Esophagus (tissue), 2 donors: ENCODE data around the gene SLC35F4. TPM values are rescaled to one million over a fixed set of nuclear protein-coding genes. Genes with fewer than 3 reads are reported as not detected.

Experiments used
- H3K27ac ChIP-seq, 2 donors: one replicate each; pipeline ENCODE4 v1.5.1; 2013; ENCODE audit warnings: low read depth in 2 of 2, mild to moderate bottlenecking in 2 of 2, inconsistent platforms in 1 of 2, low read length in 1 of 2, moderate library complexity in 1 of 2
- H3K27me3 ChIP-seq, 2 donors: one replicate each; pipeline ENCODE4 v1.6.1; 2013; ENCODE audit warnings: low read length in 2 of 2, control low read depth in 1 of 2, mild to moderate bottlenecking in 1 of 2; ENCODE audit not compliant: insufficient read depth in 2 of 2, control insufficient read depth in 1 of 2
- H3K36me3 ChIP-seq, 2 donors: one replicate each; pipeline ENCODE4 v1.6.1; 2013; ENCODE audit warnings: low read length in 1 of 2; ENCODE audit not compliant: control insufficient read depth in 2 of 2, insufficient read depth in 2 of 2
- H3K4me1 ChIP-seq, 2 donors: one replicate each; pipeline ENCODE4 v1.6.1; 2013; ENCODE audit warnings: low read length in 1 of 2; ENCODE audit not compliant: control insufficient read depth in 2 of 2, insufficient read depth in 2 of 2
- H3K4me3 ChIP-seq, 2 donors: one replicate each; pipeline ENCODE4 v1.5.1; 2013; ENCODE audit warnings: low read length in 2 of 2, mild to moderate bottlenecking in 2 of 2, low read depth in 1 of 2, moderate library complexity in 1 of 2
- H3K9me3 ChIP-seq, 2 donors: one replicate each; pipeline ENCODE4 v1.6.1; 2013; ENCODE audit warnings: mild to moderate bottlenecking in 2 of 2, low read depth in 1 of 2, low read length in 1 of 2, moderate library complexity in 1 of 2; ENCODE audit not compliant: control insufficient read depth in 2 of 2, insufficient read depth in 1 of 2
- WGBS, 2 donors: extraction: QIAGEN DNeasy Blood & Tissue Kit; methylation state at CpG; one replicate each; pipeline ENCODE4 v1.1.7; 2013; 5-methylcytosine and 5-hydroxymethylcytosine counted together
- polyA plus RNA-seq, 2 donors: library from polyadenylated mRNA; stranded (reverse); fragments of 200-250 nt; gene quantifications; one replicate each; pipeline ENCODE4 v1.2.3, GENCODE V29; 2013
- donor health status: healthy with polysubstance abuse.
- donor health status: Bipolar disorder and iron deficiency.

SLC35F4 gene
- polyA plus RNA-seq, 2 donors = not detected

GRCh38 chr14:57687416-57687815 lies 178.5 kb downstream of the SLC35F4 start:
- no peaks in the 10 kb centered on the region for H3K4me1 ChIP-seq
- WGBS, 2 donors = 68 to 76% methylated on average over 1 of the region's 1 CpG
- H3K27ac ChIP-seq = no peak overlapping the region
- H3K4me3 ChIP-seq = no peak overlapping the region
- H3K9me3 ChIP-seq = no peaks in the 10 kb centered on the region
- no peaks in the 10 kb centered on the region for H3K27me3 ChIP-seq
- H3K36me3 ChIP-seq = no peaks in the 10 kb centered on the region

GRCh38 chr14:57686304-57686703 lies 179.6 kb downstream of the SLC35F4 start:
- H3K4me1 ChIP-seq = no peaks in the 10 kb centered on the region
- H3K36me3 ChIP-seq = no peaks in the 10 kb centered on the region
- H3K9me3 ChIP-seq = no peaks in the 10 kb centered on the region
- no peaks in the 10 kb centered on the region for H3K27me3 ChIP-seq
- no peak overlapping the region for H3K27ac ChIP-seq
- WGBS, 2 donors = 58 to 60% methylated on average over 4 of the region's 4 CpGs
- no peak overlapping the region for H3K4me3 ChIP-seq

- WGBS, 2 donors = 80 to 89% methylated on average over 3 of the region's 3 CpGs
- Histone ChIP-seq H3K27ac (no peak overlapping the region), H3K27me3 (no peaks in the 10 kb centered on the region), H3K4me1 (no peaks in the 10 kb centered on the region), H3K9me3 (no peaks in the 10 kb centered on the region), H3K36me3 (no peaks in the 10 kb centered on the region), H3K4me3 (no peak overlapping the region)
These were observed 194.9 kb downstream of the SLC35F4 start for GRCh38 chr14:57671021-57671420.

- Histone ChIP-seq H3K36me3 (no peaks in the 10 kb centered on the region), H3K4me3 (no peak overlapping the region), H3K27me3 (no peaks in the 10 kb centered on the region), H3K27ac (no peak overlapping the region), H3K4me1 (no peaks in the 10 kb centered on the region), H3K9me3 (peaks cover 0 to 3% of the 10 kb centered on the region in 2 donors)
- 70 to 77% methylated on average over 2 of the region's 2 CpGs for WGBS, 2 donors
These were observed 205.7 kb downstream of the SLC35F4 start for GRCh38 chr14:57660208-57660607.

- H3K27ac ChIP-seq = no peak overlapping the region
- no peaks in the 10 kb centered on the region for H3K36me3 ChIP-seq
- no peaks in the 10 kb centered on the region for H3K4me1 ChIP-seq
- H3K4me3 ChIP-seq = no peak overlapping the region
- no peaks in the 10 kb centered on the region for H3K27me3 ChIP-seq
- H3K9me3 ChIP-seq = peaks cover 0 to 3% of the 10 kb centered on the region in 2 donors
- WGBS, 2 donors = 73 to 74% methylated on average over 1 of the region's 1 CpG
These were observed 206.8 kb downstream of the SLC35F4 start for GRCh38 chr14:57659052-57659451.

GRCh38 chr14:57657487-57657886 lies 208.4 kb downstream of the SLC35F4 start:
- H3K4me1 ChIP-seq = no peaks in the 10 kb centered on the region
- 30 to 34% methylated on average over 5 of the region's 5 CpGs for WGBS, 2 donors
- H3K9me3 ChIP-seq = no peaks in the 10 kb centered on the region
- no peaks in the 10 kb centered on the region for H3K27me3 ChIP-seq
- no peak overlapping the region for H3K4me3 ChIP-seq
- H3K27ac ChIP-seq = no peak overlapping the region
- no peaks in the 10 kb centered on the region for H3K36me3 ChIP-seq

- no peak overlapping the region for H3K4me3 ChIP-seq
- no peaks in the 10 kb centered on the region for H3K36me3 ChIP-seq
- 32 to 36% methylated on average over 3 of the region's 3 CpGs for WGBS, 2 donors
- H3K9me3 ChIP-seq = no peaks in the 10 kb centered on the region
- no peak overlapping the region for H3K27ac ChIP-seq
- H3K27me3 ChIP-seq = no peaks in the 10 kb centered on the region
- H3K4me1 ChIP-seq = no peaks in the 10 kb centered on the region
These were observed 209.0 kb downstream of the SLC35F4 start for GRCh38 chr14:57656853-57657252.

GRCh38 chr14:57652769-57653168 lies 213.1 kb downstream of the SLC35F4 start:
- no peaks in the 10 kb centered on the region for H3K27me3 ChIP-seq
- H3K4me3 ChIP-seq = no peak overlapping the region
- H3K36me3 ChIP-seq = no peaks in the 10 kb centered on the region
- H3K9me3 ChIP-seq = no peaks in the 10 kb centered on the region
- no peak overlapping the region for H3K27ac ChIP-seq
- no peaks in the 10 kb centered on the region for H3K4me1 ChIP-seq

GRCh38 chr14:57641776-57642175 lies 224.1 kb downstream of the SLC35F4 start:
- Histone ChIP-seq H3K27ac (no peak overlapping the region), H3K27me3 (no peaks in the 10 kb centered on the region), H3K4me1 (no peaks in the 10 kb centered on the region), H3K9me3 (no peaks in the 10 kb centered on the region), H3K36me3 (no peaks in the 10 kb centered on the region), H3K4me3 (no peak overlapping the region)
- WGBS, 2 donors = 39 to 48% methylated on average over 1 of the region's 1 CpG

- H3K27me3 ChIP-seq = peaks cover 0 to 2% of the 10 kb centered on the region in 2 donors
- H3K27ac ChIP-seq = no peak overlapping the region
- H3K9me3 ChIP-seq = no peaks in the 10 kb centered on the region
- no peak overlapping the region for H3K4me3 ChIP-seq
- no peaks in the 10 kb centered on the region for H3K4me1 ChIP-seq
- H3K36me3 ChIP-seq = no peaks in the 10 kb centered on the region
These were observed 225.9 kb downstream of the SLC35F4 start for GRCh38 chr14:57640036-57640435.
